Caco-2 (cell line): ENCODE measurements around the gene STXBP1. TPM values are rescaled to one million over a fixed set of nuclear protein-coding genes. Genes with fewer than 3 reads are reported as not detected.

Source experiments
- BruUV-seq: library from RNA; stranded (reverse); fragments of 400-500 nt; replicated peaks from 2 replicates; lab custom pipeline; 2021; lab: Mats Ljungman, UMichigan
- CTCF ChIA-PET: fragments of 300-600 bp; sonication (Branson Sonifier 250); formaldehyde crosslinking; loops from one replicate; lab custom pipeline; 2022; ENCODE audit warnings: antibody characterized with exemption; lab: Charles Lee
- POLR2A ChIA-PET: fragments of 300-600 bp; sonication (Branson Sonifier 250); formaldehyde crosslinking; loops from one replicate; lab custom pipeline; 2022; ENCODE audit warnings: antibody characterized with exemption; lab: Charles Lee
- DNase-seq, 2 experiments: peaks; one replicate each; pipeline versions ENCODE4 v3.0.0 to v3.0.0-alpha.2; 2020 to 2022
- H3K27me3 ChIP-seq: replicated peaks from 2 replicates; pipeline ENCODE4 v1.6.0; 2011; ENCODE audit warnings: low read length; ENCODE audit not compliant: control insufficient read depth, insufficient read depth
- H3K36me3 ChIP-seq: 2 replicates; pipeline ENCODE4 v1.5.1; 2011; ENCODE audit warnings: low read length; ENCODE audit not compliant: control insufficient read depth, insufficient read depth
- H3K4me1 ChIP-seq: fragments of 250-450 bp; sonication (Bioruptor Pico); 2 replicates; pipeline ENCODE4 v1.5.1; 2020; ENCODE audit warnings: mild to moderate bottlenecking
- H3K4me3 ChIP-seq: 2 replicates; pipeline ENCODE4 v1.5.1; 2011; ENCODE audit warnings: low read depth, mild to moderate bottlenecking, control low read depth, low read length
- H3K9me3 ChIP-seq: fragments of 250-450 bp; sonication (Bioruptor Pico); 2 replicates; pipeline ENCODE4 v1.5.1; 2020; ENCODE audit warnings: mild to moderate bottlenecking, moderate library complexity
- H3K27ac Mint-ChIP-seq: one replicate; pipeline ENCODE4 v1.8.0; 2022; ENCODE audit warnings: mixed read lengths; ENCODE audit not compliant: unreplicated experiment
- H3K27me3 Mint-ChIP-seq: one replicate; pipeline ENCODE4 v1.8.0; 2022; ENCODE audit warnings: mixed read lengths; ENCODE audit not compliant: insufficient read depth, unreplicated experiment
- H3K36me3 Mint-ChIP-seq: one replicate; pipeline ENCODE4 v1.8.0; 2022; ENCODE audit warnings: mild to moderate bottlenecking, mixed read lengths; ENCODE audit not compliant: insufficient read depth, unreplicated experiment
- H3K4me1 Mint-ChIP-seq: one replicate; pipeline ENCODE4 v1.8.0; 2022; ENCODE audit warnings: low read depth, mixed read lengths; ENCODE audit not compliant: unreplicated experiment
- H3K4me3 Mint-ChIP-seq: one replicate; pipeline ENCODE4 v1.8.0; 2022; ENCODE audit warnings: mild to moderate bottlenecking, moderate library complexity, mixed read lengths; ENCODE audit not compliant: unreplicated experiment
- H3K9me3 Mint-ChIP-seq: one replicate; pipeline ENCODE4 v1.8.0; 2022; ENCODE audit warnings: mixed read lengths; ENCODE audit not compliant: unreplicated experiment
- intact Hi-C: fragments of 100-400 bp; cut with micrococcal nuclease; formaldehyde crosslinking; loops from one replicate; pipeline ENCODE4 v1.10.0; 2022; ENCODE audit not compliant: unreplicated experiment
- total RNA-seq: library from RNA; stranded (reverse); gene quantifications from 2 replicates; pipeline ENCODE4 v1.2.3, GENCODE V29; 2022
- TF ChIP-seq, protein P1 (sequence below), 2 experiments: fragments of 200-600 bp in 1 of 2; IDR thresholded peaks; 1 replicate in 1 of 2; 2 replicates in 1 of 2; pipeline versions ENCODE4 v1.5.1 to v1.8.0; 2011 to 2022; ENCODE audit warnings: antibody characterized with exemption in 1 of 2, control low read depth in 1 of 2, inconsistent platforms in 1 of 2, low read depth in 1 of 2, low read length in 1 of 2, mild to moderate bottlenecking in 1 of 2, moderate library complexity in 1 of 2; ENCODE audit not compliant: insufficient read depth in 1 of 2, severe bottlenecking in 1 of 2, unreplicated experiment in 1 of 2

STXBP1 gene
- total RNA-seq, 1 experiment from 2014 or later, result 5.5 TPM

DNA sequence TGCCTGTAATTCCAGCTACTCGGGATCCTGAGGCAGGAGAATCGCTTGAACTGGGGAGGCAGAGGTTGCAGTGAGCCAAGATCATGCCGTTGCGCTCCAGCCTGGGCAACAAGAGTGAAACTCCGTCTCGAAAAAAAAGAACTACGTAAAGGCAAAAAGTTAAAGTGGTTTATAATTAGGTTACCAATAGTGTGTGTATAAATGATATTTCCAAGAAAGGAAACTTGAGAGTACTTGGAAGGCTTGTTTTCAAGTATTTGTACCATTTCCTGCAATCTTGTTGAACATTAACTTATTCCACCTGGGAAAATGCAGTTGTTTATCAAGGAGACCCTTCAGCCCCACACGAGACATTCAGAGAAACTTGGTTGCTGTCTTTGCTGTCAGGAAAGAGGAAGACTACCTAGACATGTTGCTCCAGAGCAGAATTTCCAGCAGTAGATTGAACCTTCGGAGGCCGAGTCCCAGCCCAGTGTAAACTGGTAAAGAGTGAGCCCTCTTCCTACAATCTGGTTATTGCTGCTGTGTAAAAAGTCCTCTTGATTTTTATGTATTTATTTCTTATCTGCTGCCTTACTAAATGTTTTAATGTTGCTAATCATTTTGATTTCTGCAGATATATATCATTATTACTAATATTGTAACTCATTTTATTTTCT is 30.1 kb downstream of the STXBP1 start:
- TF ChIP-seq, protein P1, sequence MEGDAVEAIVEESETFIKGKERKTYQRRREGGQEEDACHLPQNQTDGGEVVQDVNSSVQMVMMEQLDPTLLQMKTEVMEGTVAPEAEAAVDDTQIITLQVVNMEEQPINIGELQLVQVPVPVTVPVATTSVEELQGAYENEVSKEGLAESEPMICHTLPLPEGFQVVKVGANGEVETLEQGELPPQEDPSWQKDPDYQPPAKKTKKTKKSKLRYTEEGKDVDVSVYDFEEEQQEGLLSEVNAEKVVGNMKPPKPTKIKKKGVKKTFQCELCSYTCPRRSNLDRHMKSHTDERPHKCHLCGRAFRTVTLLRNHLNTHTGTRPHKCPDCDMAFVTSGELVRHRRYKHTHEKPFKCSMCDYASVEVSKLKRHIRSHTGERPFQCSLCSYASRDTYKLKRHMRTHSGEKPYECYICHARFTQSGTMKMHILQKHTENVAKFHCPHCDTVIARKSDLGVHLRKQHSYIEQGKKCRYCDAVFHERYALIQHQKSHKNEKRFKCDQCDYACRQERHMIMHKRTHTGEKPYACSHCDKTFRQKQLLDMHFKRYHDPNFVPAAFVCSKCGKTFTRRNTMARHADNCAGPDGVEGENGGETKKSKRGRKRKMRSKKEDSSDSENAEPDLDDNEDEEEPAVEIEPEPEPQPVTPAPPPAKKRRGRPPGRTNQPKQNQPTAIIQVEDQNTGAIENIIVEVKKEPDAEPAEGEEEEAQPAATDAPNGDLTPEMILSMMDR (IDR thresholded peaks at IDR 0.05; ENCODE audit: insufficient read depth in 1 of 2, low read depth in 1 of 2, low read length in 1 of 2, severe bottlenecking in 1 of 2, unreplicated experiment in 1 of 2), result no peak
- ChIA-PET CTCF (no interaction called here), POLR2A (no interaction called here)
- Histone ChIP-seq H3K36me3 (no peaks in the 10 kb centered on the region), H3K9me3 (no peaks in the 10 kb centered on the region), H3K4me3 (no peak overlapping the region), H3K4me1 (no peaks in the 10 kb centered on the region), H3K27me3 (no peaks in the 10 kb centered on the region; the same call in 1 of the 2 replicates)
- Mint-ChIP-seq H3K27ac (no peak overlapping the region), H3K9me3 (no peaks in the 10 kb centered on the region), H3K4me1 (no peaks in the 10 kb centered on the region), H3K36me3 (no peaks in the 10 kb centered on the region), H3K4me3 (no peak overlapping the region), H3K27me3 (no peaks in the 10 kb centered on the region)
- DNase-seq, result no peak
- intact Hi-C loops, result no loop called here
- no TSS peak for BruUV-seq

DNA sequence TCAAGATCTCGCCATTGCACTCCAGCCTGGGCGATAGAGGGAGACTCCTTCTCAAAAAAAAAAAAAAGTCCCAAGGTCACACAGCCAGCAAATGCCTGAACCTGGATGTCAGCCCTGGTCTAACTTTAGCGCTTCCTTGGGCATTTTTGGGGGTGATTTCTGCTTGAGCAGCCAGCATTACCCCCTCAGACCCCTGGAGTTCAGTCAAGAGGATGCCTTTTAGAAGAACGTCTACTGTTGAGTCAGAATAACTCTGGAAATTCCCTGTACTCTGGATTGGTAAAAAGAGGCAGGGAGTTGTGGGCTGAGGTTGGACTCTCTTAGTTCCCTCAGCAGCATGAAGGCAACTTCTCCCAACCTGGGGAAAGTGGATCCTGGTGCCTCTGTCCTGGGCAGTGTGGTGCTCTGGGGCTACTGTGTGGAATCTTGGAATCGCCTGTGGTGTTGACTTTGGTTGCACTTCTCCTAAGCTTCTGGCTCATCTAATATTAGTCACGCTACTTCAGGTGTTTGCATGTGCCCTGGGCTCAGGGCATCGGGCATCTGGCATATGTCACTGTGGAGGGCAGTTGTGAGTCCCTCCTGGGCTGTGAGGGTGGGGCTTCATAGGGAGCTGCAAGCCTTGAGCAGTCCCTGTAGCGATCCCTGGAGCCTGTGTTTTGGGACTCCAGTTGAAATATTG is 32.2 kb downstream of the STXBP1 start:
- H3K27me3 ChIP-seq, result no peaks in the 10 kb centered on the region; the same call in 1 of the 2 replicates
- Mint-ChIP-seq H3K4me1 (no peaks in the 10 kb centered on the region), H3K9me3 (no peaks in the 10 kb centered on the region), H3K36me3 (no peaks in the 10 kb centered on the region), H3K27me3 (no peaks in the 10 kb centered on the region), H3K27ac (no peak overlapping the region), H3K4me3 (no peak overlapping the region)
- no peak overlapping the region for H3K4me3 ChIP-seq
- H3K4me1 ChIP-seq, result no peaks in the 10 kb centered on the region
- H3K9me3 ChIP-seq, result no peaks in the 10 kb centered on the region
- no peak for DNase-seq
- ChIA-PET POLR2A (no interaction called here), CTCF (no interaction called here)
- BruUV-seq, result no TSS peak
- no peaks in the 10 kb centered on the region for H3K36me3 ChIP-seq
- TF ChIP-seq, protein P1 (IDR thresholded peaks at IDR 0.05; ENCODE audit: insufficient read depth in 1 of 2, low read depth in 1 of 2, low read length in 1 of 2, severe bottlenecking in 1 of 2, unreplicated experiment in 1 of 2), result no peak
- intact Hi-C loops, result no loop called here

DNA sequence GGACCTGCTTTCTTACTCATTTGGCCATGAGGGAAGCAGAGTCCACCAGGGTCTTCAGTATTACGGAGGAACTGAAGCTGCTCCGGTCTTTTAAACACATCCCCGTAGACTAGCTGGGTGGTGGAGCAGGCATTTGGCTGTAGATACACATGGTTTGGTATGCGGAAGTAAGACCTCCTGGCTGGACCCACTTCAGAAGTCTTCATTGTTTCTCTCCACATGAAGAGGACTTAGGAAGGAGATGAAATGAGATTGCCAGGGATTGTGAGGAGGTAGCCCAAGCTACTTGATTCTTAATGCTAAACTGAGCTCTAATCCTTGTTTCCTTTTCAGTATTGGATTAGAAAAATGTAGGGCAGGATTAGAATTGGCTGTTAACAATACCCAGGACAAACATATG is 32.9 kb downstream of the STXBP1 start:
- no peak overlapping the region for H3K27ac Mint-ChIP-seq
- no peak for DNase-seq
- no peaks in the 10 kb centered on the region for H3K27me3 Mint-ChIP-seq
- CTCF ChIA-PET, result no interaction called here
- BruUV-seq, result no TSS peak
- Histone ChIP-seq H3K36me3 (no peaks in the 10 kb centered on the region), H3K9me3 (no peaks in the 10 kb centered on the region), H3K4me1 (no peaks in the 10 kb centered on the region), H3K4me3 (no peak overlapping the region), H3K27me3 (no peaks in the 10 kb centered on the region; the same call in 1 of the 2 replicates)
- TF ChIP-seq, protein P1 (IDR thresholded peaks at IDR 0.05; ENCODE audit: insufficient read depth in 1 of 2, low read depth in 1 of 2, low read length in 1 of 2, severe bottlenecking in 1 of 2, unreplicated experiment in 1 of 2), result no peak
- no peaks in the 10 kb centered on the region for H3K36me3 Mint-ChIP-seq
- POLR2A ChIA-PET, result no interaction called here
- no peak overlapping the region for H3K4me3 Mint-ChIP-seq
- H3K9me3 Mint-ChIP-seq, result no peaks in the 10 kb centered on the region
- intact Hi-C loops, result no loop called here
- H3K4me1 Mint-ChIP-seq, result no peaks in the 10 kb centered on the region
